ENCODE data around the gene ADAD2. TPM values are rescaled to one million over a fixed set of nuclear protein-coding genes. Genes with fewer than 3 reads are reported as not detected.

The ADAD2 gene
- total and polyA plus RNA-seq, 3 experiments from 2014 or later, result 0.40 TPM; not detected in 2

DNA sequence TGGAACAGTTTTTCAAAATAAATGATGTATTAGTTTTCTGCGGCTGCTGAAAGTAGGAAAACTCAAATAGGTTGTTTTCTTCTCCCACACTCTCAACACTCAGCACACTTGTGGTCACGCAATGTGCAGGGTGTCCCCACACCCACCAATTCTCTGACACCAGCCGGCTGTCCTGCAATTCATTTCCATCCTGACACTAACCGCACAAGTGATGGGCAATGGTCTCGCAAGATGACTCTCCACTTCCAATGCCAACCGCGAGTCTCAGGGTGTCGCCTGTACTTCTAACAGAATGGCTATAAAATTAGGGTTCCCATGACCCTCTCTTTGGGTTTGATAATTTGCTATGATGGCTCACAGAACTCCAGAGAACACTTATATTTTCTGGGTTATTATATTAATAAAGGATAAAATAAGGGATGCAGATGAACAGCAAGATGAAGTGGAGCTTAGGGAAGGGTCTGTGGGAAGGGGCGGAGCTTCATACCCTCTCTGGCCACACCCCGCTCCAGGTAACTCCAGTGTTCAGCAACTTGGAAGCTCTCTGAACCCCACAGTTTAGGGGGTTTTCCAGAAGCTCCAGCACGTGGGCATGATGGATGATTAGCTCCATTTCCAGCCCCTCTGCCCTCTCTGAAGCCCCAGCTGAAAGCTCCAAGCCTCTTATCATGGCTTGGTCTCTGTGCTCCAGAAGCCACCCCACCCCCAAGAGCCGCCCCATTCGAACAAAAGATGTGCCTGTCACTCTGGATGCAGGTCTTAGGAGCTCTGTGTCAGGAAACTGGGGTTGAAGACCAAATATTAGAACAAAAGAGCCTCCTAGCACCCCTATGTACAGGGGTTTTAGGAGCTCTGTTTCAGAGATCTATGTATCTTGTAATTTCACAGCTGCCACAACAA, 23.9 kb upstream of the ADAD2 start:
- peaks cover 17 to 42% of the 10 kb centered on the region in 2 donors for H3K27me3 Mint-ChIP-seq
- Histone ChIP-seq H3K9me3 (ENCODE audit: low read length) (no peaks in the 10 kb centered on the region), H3K4me1 (ENCODE audit: insufficient read depth, low read length) (no peaks in the 10 kb centered on the region), H3K27me3 (ENCODE audit: insufficient read depth, low read length, poor library complexity, severe bottlenecking) (no peaks in the 10 kb centered on the region), H3K27ac (ENCODE audit: low read depth, low read length) (no peak overlapping the region), H3K4me3 (ENCODE audit: low read length) (no peak overlapping the region), H3K36me3 (ENCODE audit: insufficient read depth, low read length) (no peaks in the 10 kb centered on the region)
- ChIA-PET POLR2A (no interaction called here), CTCF (interaction anchor here (0.7 to 1.7 kb wide), 2 partner anchors 20 to 50 kb away, joined by 3 to 6 read pairs; partner anchors contain the start of genes MBTPS1 and TAF1C)
- no peak overlapping the region for H3K4me3 Mint-ChIP-seq
- no peaks in the 10 kb centered on the region for H3K9me3 Mint-ChIP-seq
- H3K27ac Mint-ChIP-seq, result no peak overlapping the region
- H3K36me3 Mint-ChIP-seq, result no peaks in the 10 kb centered on the region
- no peak for DNase-seq
- no peaks in the 10 kb centered on the region for H3K4me1 Mint-ChIP-seq

GRCh38 chr16:84169765-84170310, 21.1 kb upstream of the ADAD2 start:
- Histone ChIP-seq H3K4me1 (ENCODE audit: insufficient read depth, low read length) (no peaks in the 10 kb centered on the region), H3K9me3 (ENCODE audit: low read length) (no peaks in the 10 kb centered on the region), H3K36me3 (ENCODE audit: insufficient read depth, low read length) (no peaks in the 10 kb centered on the region), H3K27ac (ENCODE audit: low read depth, low read length) (no peak overlapping the region), H3K4me3 (ENCODE audit: low read length) (no peak overlapping the region), H3K27me3 (ENCODE audit: insufficient read depth, low read length, poor library complexity, severe bottlenecking) (no peaks in the 10 kb centered on the region)
- DNase-seq, result no peak
- Mint-ChIP-seq H3K4me1 (no peaks in the 10 kb centered on the region), H3K36me3 (no peaks in the 10 kb centered on the region), H3K4me3 (no peak overlapping the region), H3K27ac (no peak overlapping the region), H3K9me3 (no peaks in the 10 kb centered on the region), H3K27me3 (peaks cover 17 to 38% of the 10 kb centered on the region in 2 donors)
- ChIA-PET POLR2A (no interaction called here), CTCF (interaction anchor here (3.3 kb wide), 1 partner anchor 17 kb away, joined by 12 read pairs; the partner anchor contains the start of gene TAF1C)

GRCh38 chr16:84174396-84174795, 16.6 kb upstream of the ADAD2 start:
- H3K4me3 Mint-ChIP-seq, result no peak overlapping the region
- Histone ChIP-seq H3K27ac (ENCODE audit: low read depth, low read length) (no peak overlapping the region), H3K4me3 (ENCODE audit: low read length) (no peak overlapping the region), H3K9me3 (ENCODE audit: low read length) (no peaks in the 10 kb centered on the region), H3K36me3 (ENCODE audit: insufficient read depth, low read length) (no peaks in the 10 kb centered on the region), H3K4me1 (ENCODE audit: insufficient read depth, low read length) (no peaks in the 10 kb centered on the region), H3K27me3 (ENCODE audit: insufficient read depth, low read length, poor library complexity, severe bottlenecking) (no peaks in the 10 kb centered on the region)
- ChIA-PET CTCF (interaction anchor here (0.8 to 2.3 kb wide), 5 partner anchors 9 to 218 kb away, joined by 3 to 10 read pairs (median 6); partner anchors contain the start of gene TAF1C), POLR2A (no interaction called here)
- H3K9me3 Mint-ChIP-seq, result no peaks in the 10 kb centered on the region
- H3K27me3 Mint-ChIP-seq, result peaks cover 10 to 16% of the 10 kb centered on the region in 2 donors
- no peak overlapping the region for H3K27ac Mint-ChIP-seq
- peaks cover 0 to 17% (median 0%) of the 10 kb centered on the region in 3 donors for H3K36me3 Mint-ChIP-seq
- H3K4me1 Mint-ChIP-seq, result peaks cover 0 to 6% (median 5%) of the 10 kb centered on the region in 3 donors
- DNase-seq, result no peak

- H3K9me3 ChIP-seq (ENCODE audit: low read length), result no peaks in the 10 kb centered on the region
- no peaks in the 10 kb centered on the region for H3K36me3 ChIP-seq (ENCODE audit: insufficient read depth, low read length)
- Mint-ChIP-seq H3K27me3 (peaks cover 3 to 7% of the 10 kb centered on the region in 2 donors), H3K36me3 (peaks cover 0 to 25% (median 0%) of the 10 kb centered on the region in 3 donors), H3K4me3 (no peak overlapping the region), H3K9me3 (no peaks in the 10 kb centered on the region), H3K4me1 (peaks cover 0 to 6% (median 5%) of the 10 kb centered on the region in 3 donors), H3K27ac (peak overlapping the region in 2 of 8 donors; percentile 31 to 78)
- ChIA-PET CTCF (interaction anchor here (0.8 to 1.9 kb wide), 7 partner anchors 8 to 219 kb away, joined by 3 to 10 read pairs (median 4); partner anchors contain the start of gene TAF1C), POLR2A (no interaction called here)
- no peak overlapping the region for H3K27ac ChIP-seq (ENCODE audit: low read depth, low read length)
- peak in 4 of 5 donors; percentile 20 to 37 (median 28) for DNase-seq
- H3K4me3 ChIP-seq (ENCODE audit: low read length), result no peak overlapping the region
- no peaks in the 10 kb centered on the region for H3K4me1 ChIP-seq (ENCODE audit: insufficient read depth, low read length)
- H3K27me3 ChIP-seq (ENCODE audit: insufficient read depth, low read length, poor library complexity, severe bottlenecking), result no peaks in the 10 kb centered on the region
These were observed 15.4 kb upstream of the ADAD2 start for GRCh38 chr16:84175350-84176081.

DNA sequence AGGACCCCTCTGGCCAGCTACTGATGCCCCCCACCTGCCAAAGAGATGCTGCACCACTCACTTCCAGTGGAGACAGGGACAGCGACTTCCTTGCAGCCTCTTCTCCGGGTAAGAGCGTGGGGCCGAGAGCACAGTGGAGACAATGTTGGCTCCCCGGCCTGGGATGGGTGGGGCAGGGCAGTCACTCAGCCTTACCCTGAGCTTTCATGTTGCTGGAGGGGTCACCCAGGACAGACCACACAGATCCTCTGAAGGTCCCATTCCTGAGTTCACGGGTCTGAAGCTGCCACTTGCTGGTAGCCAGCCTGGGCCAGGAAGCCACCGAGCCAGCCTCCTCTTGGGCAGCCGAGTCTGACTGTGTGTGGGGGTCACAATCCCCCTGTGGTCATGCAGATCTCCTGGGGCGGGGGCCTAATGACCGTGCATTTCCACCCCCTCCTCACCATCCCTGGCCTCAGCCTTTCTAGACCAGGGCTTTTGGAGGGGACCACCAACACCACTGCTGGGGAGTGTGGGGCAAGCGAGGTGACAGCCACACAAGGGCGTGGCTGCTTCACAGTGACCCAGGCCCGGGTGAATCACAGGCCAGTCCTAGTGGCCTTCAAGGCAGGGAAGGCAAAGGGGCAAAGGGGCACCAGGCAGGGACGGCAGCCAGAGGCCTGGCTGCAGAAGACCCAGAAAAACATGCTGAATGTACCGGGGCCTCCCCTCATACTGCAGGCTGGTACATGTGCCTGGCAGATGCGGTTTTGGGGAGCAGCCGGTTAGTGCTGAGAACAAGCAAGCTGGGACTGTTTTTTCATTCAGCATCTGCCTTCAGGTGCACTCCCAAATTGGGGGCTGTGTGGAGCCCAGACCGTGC, 14.5 kb upstream of the ADAD2 start:
- no peak for DNase-seq
- no peaks in the 10 kb centered on the region for H3K9me3 ChIP-seq (ENCODE audit: low read length)
- no peak overlapping the region for H3K27ac ChIP-seq (ENCODE audit: low read depth, low read length)
- no peak overlapping the region for H3K27ac Mint-ChIP-seq
- no peaks in the 10 kb centered on the region for H3K27me3 ChIP-seq (ENCODE audit: insufficient read depth, low read length, poor library complexity, severe bottlenecking)
- H3K4me1 Mint-ChIP-seq, result peaks cover 0 to 6% (median 5%) of the 10 kb centered on the region in 3 donors
- no peaks in the 10 kb centered on the region for H3K4me1 ChIP-seq (ENCODE audit: insufficient read depth, low read length)
- CTCF ChIA-PET, result interaction anchor here (0.9 to 1.9 kb wide), 5 partner anchors 10 to 116 kb away, joined by 3 to 10 read pairs (median 6); partner anchors contain the start of gene TAF1C
- no peak overlapping the region for H3K4me3 Mint-ChIP-seq
- no peaks in the 10 kb centered on the region for H3K36me3 ChIP-seq (ENCODE audit: insufficient read depth, low read length)
- H3K9me3 Mint-ChIP-seq, result no peaks in the 10 kb centered on the region
- H3K36me3 Mint-ChIP-seq, result peaks cover 0 to 33% (median 0%) of the 10 kb centered on the region in 3 donors
- POLR2A ChIA-PET, result no interaction called here
- H3K27me3 Mint-ChIP-seq, result peaks cover 3 to 4% of the 10 kb centered on the region in 2 donors
- no peak overlapping the region for H3K4me3 ChIP-seq (ENCODE audit: low read length)

DNA sequence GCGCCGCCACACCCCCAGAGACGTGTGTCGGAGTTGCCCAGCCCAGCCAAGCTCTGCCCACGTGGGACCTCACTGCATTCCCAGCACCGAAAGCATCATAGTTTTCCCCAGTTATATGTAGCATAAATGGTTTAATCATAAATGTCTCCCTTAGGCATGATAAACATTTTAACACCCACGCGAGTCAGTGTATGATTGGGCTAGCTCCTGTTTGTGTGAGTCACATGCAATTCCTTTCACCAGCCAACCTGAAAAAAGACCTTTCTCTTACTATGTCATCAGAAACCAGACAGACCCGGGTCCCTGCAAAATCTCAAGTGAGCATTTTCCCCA, 13.2 kb upstream of the ADAD2 start:
- no peak overlapping the region for H3K4me3 ChIP-seq (ENCODE audit: low read length)
- ChIA-PET CTCF (interaction anchor here (1.0 to 1.1 kb wide), 2 partner anchors 9 to 329 kb away, joined by 3 to 5 read pairs; partner anchors contain the start of gene TAF1C), POLR2A (no interaction called here)
- Mint-ChIP-seq H3K4me3 (no peak overlapping the region), H3K9me3 (no peaks in the 10 kb centered on the region), H3K36me3 (peaks cover 0 to 46% (median under 1%) of the 10 kb centered on the region in 3 donors), H3K4me1 (peaks cover 0 to 6% (median 5%) of the 10 kb centered on the region in 3 donors), H3K27ac (peak overlapping the region in 1 of 8 donors; percentile 49), H3K27me3 (peaks cover 0 to 2% of the 10 kb centered on the region in 2 donors)
- H3K4me1 ChIP-seq (ENCODE audit: insufficient read depth, low read length), result no peaks in the 10 kb centered on the region
- no peak overlapping the region for H3K27ac ChIP-seq (ENCODE audit: low read depth, low read length)
- DNase-seq, result no peak
- H3K36me3 ChIP-seq (ENCODE audit: insufficient read depth, low read length), result peaks cover 8% of the 10 kb centered on the region
- H3K27me3 ChIP-seq (ENCODE audit: insufficient read depth, low read length, poor library complexity, severe bottlenecking), result no peaks in the 10 kb centered on the region
- H3K9me3 ChIP-seq (ENCODE audit: low read length), result no peaks in the 10 kb centered on the region

GRCh38 chr16:84178146-84178765, 12.7 kb upstream of the ADAD2 start:
- Histone ChIP-seq H3K4me1 (ENCODE audit: insufficient read depth, low read length) (no peaks in the 10 kb centered on the region), H3K27ac (ENCODE audit: low read depth, low read length) (no peak overlapping the region), H3K36me3 (ENCODE audit: insufficient read depth, low read length) (peaks cover 9% of the 10 kb centered on the region), H3K4me3 (ENCODE audit: low read length) (no peak overlapping the region), H3K9me3 (ENCODE audit: low read length) (no peaks in the 10 kb centered on the region), H3K27me3 (ENCODE audit: insufficient read depth, low read length, poor library complexity, severe bottlenecking) (no peaks in the 10 kb centered on the region)
- no peak for DNase-seq
- no peaks in the 10 kb centered on the region for H3K27me3 Mint-ChIP-seq
- POLR2A ChIA-PET, result no interaction called here
- no peaks in the 10 kb centered on the region for H3K9me3 Mint-ChIP-seq
- H3K4me3 Mint-ChIP-seq, result no peak overlapping the region
- H3K27ac Mint-ChIP-seq, result peak overlapping the region in 1 of 8 donors; percentile 29
- H3K4me1 Mint-ChIP-seq, result peaks cover 0 to 6% (median 5%) of the 10 kb centered on the region in 3 donors
- CTCF ChIA-PET, result interaction anchor here (1.0 to 1.1 kb wide), 2 partner anchors 9 to 328 kb away, joined by 3 to 5 read pairs; partner anchors contain the start of gene TAF1C
- H3K36me3 Mint-ChIP-seq, result peaks cover 0 to 51% (median 3%) of the 10 kb centered on the region in 3 donors
